Endothelial cell of umbilical vein (primary cell): ENCODE results near the gene PPP1R3E. TPM values are rescaled to one million over a fixed set of nuclear protein-coding genes. Genes with fewer than 3 reads are reported as not detected.

Source experiments
- BruUV-seq: library from RNA; stranded (reverse); fragments of 400-500 nt; replicated peaks from 2 replicates; lab custom pipeline; 2021; lab: Mats Ljungman, UMichigan
- CTCF ChIA-PET: fragments of 300-600, 350-600 bp; sonication (Branson Sonifier 250); formaldehyde crosslinking; loops from one replicate; lab custom pipeline; 2021; ENCODE audit warnings: antibody characterized with exemption, inconsistent platforms; lab: Charles Lee
- POLR2A ChIA-PET: fragments of 300-600, 350-600 bp; sonication (Branson Sonifier 250); formaldehyde crosslinking; loops from one replicate; lab custom pipeline; 2021; ENCODE audit warnings: antibody characterized with exemption, inconsistent platforms; lab: Charles Lee
- DNase-seq: peaks from one replicate; pipeline ENCODE4 v3.0.0-alpha.2; 2011; ENCODE audit warnings: low read depth, low spot score
- FAIRE-seq: peaks from 2 replicates; lab custom pipeline; 2011; peaks lifted over from hg19 to GRCh38; lab: Jason Lieb, UNC
- H2AFZ ChIP-seq: 2 replicates; pipeline ENCODE4 v1.6.0; 2012; ENCODE audit warnings: low read depth, low read length, control low read depth, inconsistent platforms
- H3K27ac ChIP-seq: 2 replicates; pipeline ENCODE4 v1.5.1; 2011; ENCODE audit warnings: low read depth, mild to moderate bottlenecking, control low read depth, low read length, moderate library complexity; ENCODE audit not compliant: insufficient read depth
- H3K27me3 ChIP-seq, 2 experiments: 2 replicates each; pipeline versions ENCODE4 v1.6.0 to v1.6.1; 2011; ENCODE audit warnings: low read length in 2 of 2, mixed read lengths in 1 of 2; ENCODE audit not compliant: control insufficient read depth in 2 of 2, insufficient read depth in 2 of 2
- H3K36me3 ChIP-seq, 2 experiments: 2 replicates in 1 of 2; 3 replicates in 1 of 2; pipeline ENCODE4 v1.5.1; 2011; ENCODE audit warnings: low read length in 2 of 2, mild to moderate bottlenecking in 1 of 2, moderate library complexity in 1 of 2; ENCODE audit not compliant: control insufficient read depth in 2 of 2, insufficient read depth in 2 of 2; ENCODE audit errors: extremely low read depth in 1 of 2
- H3K4me1 ChIP-seq: 3 replicates; pipeline ENCODE4 v1.5.1; 2011; ENCODE audit warnings: mild to moderate bottlenecking, low read length; ENCODE audit not compliant: control insufficient read depth, insufficient read depth; ENCODE audit errors: extremely low read depth
- H3K4me2 ChIP-seq: 2 replicates; pipeline ENCODE4 v1.6.1; 2011; ENCODE audit warnings: low read length, control low read depth, mixed read lengths; ENCODE audit not compliant: insufficient read depth
- H3K4me3 ChIP-seq, 3 experiments: fragments of 200-600 bp in 1 of 3; sonication (generic), shearing (Covaris generic) in 1 of 3; replicated peaks in 1 of 3; 2 replicates each; pipeline ENCODE4 v1.5.1; 2011 to 2016; ENCODE audit warnings: control low read depth in 3 of 3, low read length in 3 of 3, mild to moderate bottlenecking in 2 of 3, inconsistent platforms in 1 of 3, low read depth in 1 of 3, moderate library complexity in 1 of 3; ENCODE audit not compliant: insufficient read depth in 1 of 3
- H3K79me2 ChIP-seq: 2 replicates; pipeline ENCODE4 v1.6.0; 2012; ENCODE audit warnings: low read length, inconsistent platforms; ENCODE audit not compliant: control insufficient read depth, insufficient read depth
- H3K9ac ChIP-seq: replicated peaks from 2 replicates; pipeline ENCODE3; 2011; ENCODE audit warnings: low read length, control low read depth; ENCODE audit not compliant: insufficient read depth; ENCODE audit errors: extremely low read depth
- H3K9me1 ChIP-seq: replicated peaks from 3 replicates; pipeline ENCODE4 v1.6.0; 2011; ENCODE audit warnings: mild to moderate bottlenecking, low read length; ENCODE audit not compliant: control insufficient read depth, insufficient read depth; ENCODE audit errors: extremely low read depth
- H3K9me3 ChIP-seq: replicated peaks from 2 replicates; pipeline ENCODE4 v1.5.1; 2012; ENCODE audit warnings: low read length, inconsistent platforms; ENCODE audit not compliant: control insufficient read depth, insufficient read depth
- H4K20me1 ChIP-seq: replicated peaks from 2 replicates; pipeline ENCODE3; 2011; ENCODE audit warnings: mild to moderate bottlenecking, low read length; ENCODE audit not compliant: control insufficient read depth, insufficient read depth; ENCODE audit errors: extremely low read depth
- CTCF ChIP-seq, 2 donors: IDR thresholded peaks; 1 replicate in 1 of 2; 2 replicates in 1 of 2; pipeline ENCODE4 v1.5.1; 2011; ENCODE audit warnings: low read length in 2 of 2, mild to moderate bottlenecking in 2 of 2, moderate library complexity in 2 of 2, control low read depth in 1 of 2, inconsistent platforms in 1 of 2, low read depth in 1 of 2; ENCODE audit not compliant: insufficient read depth in 1 of 2; ENCODE audit errors: extremely low read depth in 1 of 2
- FOS ChIP-seq: IDR thresholded peaks from 2 replicates; pipeline ENCODE4 v1.6.1; 2011; ENCODE audit warnings: mild to moderate bottlenecking, low read length, moderate library complexity, borderline replicate concordance; ENCODE audit not compliant: insufficient read depth
- GATA2 ChIP-seq: IDR thresholded peaks from 2 replicates; pipeline ENCODE4 v1.7.0; 2011; ENCODE audit warnings: low read depth, mild to moderate bottlenecking, moderate library complexity, mixed read lengths, low read length; ENCODE audit not compliant: insufficient read length, insufficient read depth
- JUN ChIP-seq: IDR thresholded peaks from 2 replicates; pipeline ENCODE4 v1.6.1; 2011; ENCODE audit warnings: borderline replicate concordance, low read depth; ENCODE audit not compliant: insufficient read length, insufficient read depth
- POLR2A ChIP-seq: IDR thresholded peaks from 2 replicates; pipeline ENCODE4 v1.6.1; 2012; ENCODE audit warnings: low read depth, mild to moderate bottlenecking, control low read depth, low read length
- POLR2AphosphoS5 ChIP-seq: IDR thresholded peaks from 2 replicates; pipeline ENCODE4 v1.6.1; 2012; ENCODE audit warnings: low read depth, mild to moderate bottlenecking, control low read depth, low read length, moderate library complexity; ENCODE audit not compliant: insufficient read depth
- dilution Hi-C: fragments of 300-500 bp; cut with MboI; formaldehyde crosslinking; loops from one replicate; pipeline ENCODE4 v1.15.0; 2019; ENCODE audit warnings: low sequenced_read_pairs; ENCODE audit not compliant: extremely low pct_ligation_motif_present
- intact Hi-C: fragments of 100-400 bp; cut with micrococcal nuclease; formaldehyde crosslinking; loops from one replicate; pipeline ENCODE4 v1.10.0; 2022
- polyA plus RNA-seq, 4 experiments: library from polyadenylated mRNA; depleted of rRNA in 3 of 4; stranded (reverse) in 3 of 4; unstranded in 1 of 4; fragments of >200 nt; gene quantifications; 2 replicates each; pipeline versions ENCODE4 v1.2.1 to v1.2.3, GENCODE V29; 2011 to 2012; ENCODE audit warnings: missing spikeins in 1 of 4
- total RNA-seq: library from RNA; stranded (reverse); gene quantifications from 2 replicates; pipeline ENCODE4 v1.2.3, GENCODE V29; 2021

Gene PPP1R3E
- total and polyA plus RNA-seq, 2 donors (not counting 3 experiments of a cell fraction or from before 2014, with no cell fraction given) = 4.3 to 7.4 TPM

GRCh38 chr14:23321572-23322547 is 19.2 kb upstream of the PPP1R3E start:
- ChIA-PET POLR2A (interaction anchor here (0.9 to 2.0 kb wide), 3 partner anchors 15 to 227 kb away, joined by 3 to 13 read pairs (median 6); partner anchors contain the start of genes ACIN1, BCL2L2 and C14orf119), CTCF (interaction anchor here (0.7 to 2.9 kb wide), 16 partner anchors 9 to 253 kb away, joined by 3 to 20 read pairs (median 3); partner anchors contain the start of genes BCL2L2, HOMEZ and PPP1R3E)
- Histone ChIP-seq H3K9me1 (no peaks in the 10 kb centered on the region), H3K4me1 (peaks cover 16% of the 10 kb centered on the region), H3K36me3 (peaks cover 12 to 15% of the 10 kb centered on the region in 2 experiments), H3K27me3 (no peaks in the 10 kb centered on the region), H3K9me3 (no peaks in the 10 kb centered on the region), H3K79me2 (peaks cover 26% of the 10 kb centered on the region), H3K27ac (peak overlapping the region; percentile 77), H3K4me2 (peak overlapping the region; percentile 64), H3K9ac (peak overlapping the region; percentile 96), H3K4me3 (peak overlapping the region; percentile 90 to 97 (median 95)), H2AFZ (peak overlapping the region; percentile 14), H4K20me1 (no peaks in the 10 kb centered on the region)
- DNase-seq (peak; percentile 50), FAIRE-seq (peak; percentile 15)
- no TSS peak for BruUV-seq
- dilution Hi-C loops = no loop called here
- no peak for TF ChIP-seq CTCF (IDR thresholded peaks at IDR 0.05; ENCODE audit: extremely low read depth in 1 of 2, insufficient read depth in 1 of 2, low read depth in 1 of 2, low read length in 2 of 2)
- TF ChIP-seq FOS = no peak
- no peak for TF ChIP-seq GATA2
- no peak for TF ChIP-seq JUN
- peak; percentile 69 for TF ChIP-seq POLR2A
- no peak for TF ChIP-seq POLR2AphosphoS5
- intact Hi-C loops = loop anchor here (1.0 to 2.0 kb wide), 5 partner anchors 16 to 227 kb away; partner anchors contain the start of genes ACIN1, BCL2L2, C14orf119 and HOMEZ
